Liver (tissue), 9 donors: ENCODE data around the gene CHRNA4. TPM values are rescaled to one million over a fixed set of nuclear protein-coding genes. Genes with fewer than 3 reads are reported as not detected.
"Not testable (repeated sequence)": the region's sequence is repeated elsewhere in the genome, so short reads cannot be mapped to it uniquely, and the experiment has no call there.

Source experiments
- DNase-seq: peaks from one replicate; pipeline ENCODE4 v3.0.0-alpha.2; 2017; ENCODE audit warnings: low spot score
- H3K27ac ChIP-seq, 2 donors: one replicate each; pipeline ENCODE4 v1.7.0; 2013; ENCODE audit warnings: inconsistent platforms in 2 of 2, low read length in 2 of 2, control low read depth in 1 of 2, low read depth in 1 of 2, mild to moderate bottlenecking in 1 of 2
- H3K27me3 ChIP-seq, 4 donors: one replicate each; pipeline versions ENCODE4 v1.6.1 to v1.7.0; 2013; ENCODE audit warnings: low read length in 3 of 4, inconsistent platforms in 1 of 4, mild to moderate bottlenecking in 1 of 4, moderate library complexity in 1 of 4; ENCODE audit not compliant: control insufficient read depth in 4 of 4, insufficient read depth in 4 of 4
- H3K36me3 ChIP-seq, 4 donors: one replicate each; pipeline versions ENCODE4 v1.6.1 to v1.7.0; 2013; ENCODE audit warnings: low read length in 3 of 4, mild to moderate bottlenecking in 3 of 4, low read depth in 1 of 4, moderate library complexity in 1 of 4; ENCODE audit not compliant: control insufficient read depth in 4 of 4, insufficient read depth in 3 of 4
- H3K4me1 ChIP-seq, 4 donors: one replicate each; pipeline versions ENCODE4 v1.6.1 to v1.7.0; 2013; ENCODE audit warnings: low read length in 3 of 4, mild to moderate bottlenecking in 3 of 4, moderate library complexity in 1 of 4; ENCODE audit not compliant: control insufficient read depth in 4 of 4, insufficient read depth in 4 of 4
- H3K4me3 ChIP-seq, 3 donors: one replicate each; pipeline versions ENCODE4 v1.6.1 to v1.7.0; 2013; ENCODE audit warnings: low read length in 3 of 3, control low read depth in 1 of 3, low read depth in 1 of 3, mild to moderate bottlenecking in 1 of 3
- H3K9ac ChIP-seq, 2 donors: one replicate each; pipeline ENCODE4 v1.7.0; 2013; ENCODE audit warnings: low read length in 2 of 2, mild to moderate bottlenecking in 2 of 2, moderate library complexity in 2 of 2, control low read depth in 1 of 2, low read depth in 1 of 2
- H3K9me3 ChIP-seq, 4 donors: one replicate each; pipeline versions ENCODE4 v1.6.1 to v1.7.0; 2013; ENCODE audit warnings: low read length in 3 of 4; ENCODE audit not compliant: control insufficient read depth in 4 of 4
- ATF3 ChIP-seq: IDR thresholded peaks from 2 replicates; pipeline ENCODE4 v1.6.1; 2016; ENCODE audit warnings: antibody characterized with exemption
- HNF4A ChIP-seq, 2 donors: conservative IDR thresholded peaks; 2 replicates each; pipeline ENCODE4 v1.6.1; 2016; ENCODE audit warnings: antibody characterized with exemption in 2 of 2, mild to moderate bottlenecking in 2 of 2
- RAD21 ChIP-seq, 2 donors: IDR thresholded peaks; 2 replicates each; pipeline ENCODE4 v1.6.1; 2016; ENCODE audit warnings: antibody characterized with exemption in 2 of 2, mild to moderate bottlenecking in 2 of 2
- REST ChIP-seq: IDR thresholded peaks from 2 replicates; pipeline ENCODE4 v1.6.1; 2016; ENCODE audit warnings: antibody characterized with exemption, mild to moderate bottlenecking
- RXRA ChIP-seq, 2 donors: IDR thresholded peaks; 2 replicates each; pipeline ENCODE4 v1.6.1; 2017 to 2018; ENCODE audit warnings: antibody characterized with exemption in 2 of 2, mild to moderate bottlenecking in 1 of 2
- ZBTB33 ChIP-seq: IDR thresholded peaks from 2 replicates; pipeline ENCODE4 v1.6.1; 2016; ENCODE audit warnings: antibody characterized with exemption
- WGBS: extraction: QIAGEN DNeasy Blood & Tissue Kit; methylation state at CpG from one replicate; pipeline ENCODE4 v1.1.7; 2013; 5-methylcytosine and 5-hydroxymethylcytosine counted together
- polyA plus RNA-seq, 2 donors: library from polyadenylated mRNA; stranded (reverse) in 1 of 2; unstranded in 1 of 2; fragments of 200-250 nt in 1 of 2; fragments of >200 nt in 1 of 2; fragmentation: Nextera tagmentation in 1 of 2; extraction: Ambion mirVana in 1 of 2; gene quantifications; one replicate each; pipeline versions ENCODE4 v1.2.1 to v1.2.3, GENCODE V29; 2013 to 2015
- total RNA-seq, 2 donors: library from RNA; depleted of rRNA; stranded (reverse); fragments of >200 nt; gene quantifications; one replicate each; pipeline ENCODE4 v1.2.3, GENCODE V29; 2014
- donor health status: healthy.
- donor health status: healthy.
- donor health status: healthy.
- donor health status: healthy.
- donor health status: healthy.

Gene CHRNA4
- total and polyA plus RNA-seq, 4 donors, result 3.2 to 23.3 (median 6.4) TPM; not detected in 1

GRCh38 chr20:63306673-63307537 is 54.2 kb downstream of the CHRNA4 start:
- no peak for TF ChIP-seq ZBTB33
- no peak for TF ChIP-seq REST
- TF ChIP-seq RAD21 (IDR thresholded peaks at IDR 0.05), result no peak
- TF ChIP-seq RXRA (IDR thresholded peaks at IDR 0.05), result no peak
- peaks cover 0 to 8% (median 1%) of the 10 kb centered on the region in 4 donors for H3K27me3 ChIP-seq
- H3K9me3 ChIP-seq, result no peaks in the 10 kb centered on the region
- 82% methylated on average over 35 of the region's 35 CpGs for WGBS
- no peaks in the 10 kb centered on the region for H3K4me1 ChIP-seq
- H3K9ac ChIP-seq, result no peak overlapping the region
- H3K4me3 ChIP-seq, result no peak overlapping the region
- no peaks in the 10 kb centered on the region for H3K36me3 ChIP-seq
- no peak overlapping the region for H3K27ac ChIP-seq
- no peak for DNase-seq

GRCh38 chr20:63305933-63306672 is 55.0 kb downstream of the CHRNA4 start:
- H3K9ac ChIP-seq, DNase-seq, H3K4me3 ChIP-seq, H3K9me3 ChIP-seq, H3K27me3 ChIP-seq, H3K36me3 ChIP-seq, H3K27ac ChIP-seq, H3K4me1 ChIP-seq: not testable (repeated sequence)
- 67% methylated on average over 24 of the region's 30 CpGs for WGBS

- no peaks in the 10 kb centered on the region for H3K9me3 ChIP-seq
- H3K27me3 ChIP-seq, result peaks cover 0 to 8% (median 1%) of the 10 kb centered on the region in 4 donors
- no peak for DNase-seq
- H3K9ac ChIP-seq, result no peak overlapping the region
- H3K27ac ChIP-seq, result no peak overlapping the region
- no peaks in the 10 kb centered on the region for H3K36me3 ChIP-seq
- no peaks in the 10 kb centered on the region for H3K4me1 ChIP-seq
- no peak overlapping the region for H3K4me3 ChIP-seq
- no peak for TF ChIP-seq HNF4A (conservative IDR thresholded peaks at IDR 0.05)
- no peak for TF ChIP-seq ATF3
- 50% methylated on average over 8 of the region's 8 CpGs for WGBS
These were observed 55.8 kb downstream of the CHRNA4 start for GRCh38 chr20:63305393-63305792.
